HL-60/S4 (cell line): ENCODE results near the gene EPHA4.

Source experiments
- in situ Hi-C: fragments of 300-500 bp; cut with MboI; formaldehyde crosslinking; loops from 2 replicates; pipeline ENCODE4 v1.14.3; 2022; ENCODE audit warnings: low sequenced_read_pairs

Gene EPHA4

DNA sequence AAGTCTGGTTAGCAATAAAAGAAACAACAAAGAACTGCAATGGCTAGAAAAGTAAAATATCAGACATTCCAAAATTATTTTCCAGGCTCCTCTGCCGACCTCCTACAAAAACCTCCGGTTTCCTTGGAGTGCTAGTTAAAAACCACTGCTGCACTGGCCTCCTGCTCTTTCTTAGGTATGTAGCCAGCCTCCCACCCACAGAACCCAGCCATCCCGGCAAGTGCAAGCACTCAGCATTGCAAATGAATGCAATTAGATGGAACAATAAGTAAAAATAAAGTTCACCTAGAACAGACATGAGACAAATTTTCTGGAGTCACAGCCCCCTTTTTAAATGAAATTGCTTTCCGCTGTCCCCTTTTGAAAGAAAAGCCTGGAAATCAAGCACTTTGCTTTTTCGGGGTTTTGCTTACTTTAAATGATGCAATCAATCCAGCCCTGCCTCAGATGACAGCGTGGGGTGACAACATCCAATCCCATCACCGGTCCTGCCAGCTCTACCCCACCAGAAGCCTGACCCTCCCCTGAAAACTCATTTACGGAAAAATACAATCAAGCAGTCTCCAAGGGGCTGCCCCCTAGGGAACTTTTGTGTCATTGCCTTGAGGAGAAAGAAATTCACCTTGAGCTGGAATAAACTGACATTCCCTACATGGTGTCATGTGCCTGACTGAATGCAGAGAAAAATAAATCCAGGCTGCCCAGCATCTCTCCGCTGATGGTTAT is 199.8 kb downstream of the EPHA4 start:
- in situ Hi-C loops, result no loop called here

GRCh38 chr2:221371347-221371746 is 200.8 kb downstream of the EPHA4 start:
- in situ Hi-C loops, result no loop called here

- in situ Hi-C loops, result no loop called here
These were observed 201.3 kb downstream of the EPHA4 start for GRCh38 chr2:221370857-221371211.

- in situ Hi-C loops, result no loop called here
These were observed 201.8 kb downstream of the EPHA4 start for GRCh38 chr2:221370076-221370856.
